Right ventricle myocardium superior (tissue), 1 donor: ENCODE measurements around the gene OR13C2. TPM values are rescaled to one million over a fixed set of nuclear protein-coding genes. Genes with fewer than 3 reads are reported as not detected.

Source experiments
- ATAC-seq: fragments of 200-7000 bp; cut with Tn5 transposase; one replicate; pipeline ENCODE4 v1.9.1; 2020; ENCODE audit warnings: mild to moderate bottlenecking; ENCODE audit not compliant: poor library complexity
- DNase-seq: peaks from one replicate; pipeline ENCODE4 v3.0.0-alpha.2; 2020
- intact Hi-C: fragments of 100-400 bp; cut with DNase I; formaldehyde crosslinking; loops from one replicate; pipeline ENCODE4 v1.11.2; 2022
- total RNA-seq: library from RNA; stranded (reverse); fragmentation: NEBNext Ultra II Directional; extraction: Animal tissue kit (Norgen Biotek cat#: 25700); gene quantifications from one replicate; pipeline ENCODE4 v1.2.1, GENCODE V29; 2021
- donor health status: DM: no; HTN: yes; CAD: no; lungs with severe emphysema.

OR13C2 gene
- total RNA-seq, 1 donor from 2014 or later, result not detected

DNA sequence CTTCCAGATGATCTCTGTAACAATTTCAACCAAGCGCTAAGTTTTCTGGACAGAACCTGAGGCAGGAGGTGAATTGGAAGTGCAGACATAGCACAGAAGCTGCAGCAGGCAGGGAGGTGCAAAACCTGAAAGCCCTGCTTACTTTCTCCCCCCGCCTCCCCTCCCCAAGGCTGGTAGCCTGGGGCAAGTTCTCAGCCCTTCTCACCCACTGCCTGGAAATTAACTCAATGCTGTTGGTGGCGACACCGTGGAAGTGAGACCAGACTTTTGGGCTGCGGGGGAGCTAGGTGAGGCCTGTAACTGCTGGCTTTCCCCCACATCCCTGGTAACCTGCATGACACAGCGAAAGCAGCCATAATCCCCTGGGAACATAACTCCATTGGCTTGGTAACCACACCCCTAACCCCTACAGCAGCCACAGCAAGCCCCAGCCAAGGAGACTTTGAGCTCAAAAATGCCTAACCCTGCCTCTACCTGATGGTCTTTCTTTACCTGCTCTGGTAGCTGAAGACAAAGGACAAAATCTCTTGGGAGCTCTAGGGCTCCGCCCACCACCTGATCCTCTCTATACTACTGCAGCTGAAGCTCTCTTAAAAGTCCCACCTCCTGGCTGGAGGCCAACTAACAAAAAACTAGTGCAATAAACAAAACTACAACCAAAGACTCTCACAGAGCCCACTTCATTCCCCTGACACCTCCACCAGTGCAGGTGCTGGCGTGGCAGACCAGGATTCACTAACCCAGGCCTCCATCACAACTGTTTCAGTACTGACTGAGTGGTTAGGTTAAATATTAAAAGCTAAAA is 48.4 kb downstream of the OR13C2 start:
- ATAC-seq (no peak), DNase-seq (no peak)
- intact Hi-C loops, result no loop called here

DNA sequence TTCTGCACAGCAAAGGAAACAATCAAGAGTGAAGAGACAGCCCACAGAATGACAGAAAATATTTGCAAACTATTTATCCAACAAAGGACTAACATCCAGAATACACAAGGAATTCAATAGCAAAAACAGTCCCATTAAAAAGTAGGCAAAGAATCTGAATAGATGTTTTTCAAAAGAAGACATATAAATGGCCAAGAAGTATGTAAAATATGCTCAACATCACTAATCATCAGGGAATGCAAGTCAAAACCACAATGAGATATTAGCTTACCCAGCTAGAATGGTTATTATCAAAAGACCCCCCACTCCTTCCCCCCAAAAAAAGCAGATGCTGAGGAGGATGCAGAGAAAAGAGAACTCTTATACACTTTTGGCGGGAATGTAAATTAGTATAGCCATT is 49.9 kb downstream of the OR13C2 start:
- DNase-seq (no peak), ATAC-seq (no peak)
- intact Hi-C loops, result no loop called here

Other genes starting within 250 kb of the OR13C2 start
- not detected for gene OR13F1, start 101.4 kb downstream of the OR13C2 start, total RNA-seq
- not detected for gene OR13C4, start 78.4 kb downstream of the OR13C2 start, total RNA-seq
- not detected for gene OR13C3, start 68.8 kb downstream of the OR13C2 start, total RNA-seq
- gene OR13C8, start 36.5 kb downstream of the OR13C2 start, total RNA-seq, result not detected
- not detected for gene OR13C5, start 6.2 kb downstream of the OR13C2 start, total RNA-seq
- not detected for gene OR13C9, start 12.6 kb upstream of the OR13C2 start, total RNA-seq
- gene OR13D1, start 88.9 kb upstream of the OR13C2 start, total RNA-seq, result not detected
- 18.7 TPM for gene NIPSNAP3A, start 142.1 kb upstream of the OR13C2 start, total RNA-seq
- 29.9 TPM for gene NIPSNAP3B, start 158.5 kb upstream of the OR13C2 start, total RNA-seq